H1 (cell line): ENCODE measurements around the gene CKAP2L.

Experiments used
- CEBPB ChIP-seq: IDR thresholded peaks from 2 replicates; pipeline ENCODE4 v1.6.1; 2012; ENCODE audit warnings: low read depth, low read length
- CHD2 ChIP-seq: IDR thresholded peaks from 2 replicates; pipeline ENCODE4 v1.6.1; 2012; ENCODE audit warnings: low read length, improper control_type of control experiment
- CTCF ChIP-seq, 3 experiments: IDR thresholded peaks; 1 replicate in 2 of 3; 2 replicates in 1 of 3; pipeline versions ENCODE4 v1.5.1 to v1.6.1; 2011; ENCODE audit warnings: low read length in 3 of 3, mild to moderate bottlenecking in 3 of 3, inconsistent platforms in 2 of 3, low read depth in 1 of 3, moderate library complexity in 1 of 3; ENCODE audit not compliant: insufficient read depth in 1 of 3; ENCODE audit errors: control extremely low read depth in 1 of 3
- EP300 ChIP-seq, 2 experiments: IDR thresholded peaks; 1 replicate in 1 of 2; 2 replicates in 1 of 2; pipeline ENCODE4 v1.6.1; 2011 to 2012; ENCODE audit warnings: low read depth in 2 of 2, low read length in 2 of 2, mild to moderate bottlenecking in 2 of 2, borderline replicate concordance in 1 of 2, inconsistent platforms in 1 of 2, moderate library complexity in 1 of 2
- POLR2AphosphoS5 ChIP-seq: IDR thresholded peaks from 2 replicates; pipeline ENCODE4 v1.6.1; 2011; ENCODE audit warnings: low read depth, low read length
- SIN3A ChIP-seq, 2 experiments: IDR thresholded peaks in 1 of 2; conservative IDR thresholded peaks in 1 of 2; 2 replicates each; pipeline ENCODE4 v1.6.1; 2011 to 2012; ENCODE audit warnings: low read length in 2 of 2, improper control_type of control experiment in 1 of 2, low read depth in 1 of 2, mild to moderate bottlenecking in 1 of 2

- TF ChIP-seq SIN3A (conservative IDR thresholded peaks at IDR 0.05 in 1 of 2, IDR thresholded peaks at IDR 0.05 in 1 of 2; ENCODE audit: low read depth in 1 of 2, low read length in 2 of 2) (no peak), CTCF (IDR thresholded peaks at IDR 0.05; ENCODE audit: control extremely low read depth in 1 of 3, insufficient read depth in 1 of 3, low read depth in 1 of 3, low read length in 3 of 3) (no peak), POLR2AphosphoS5 (no peak), CHD2 (no peak), EP300 (IDR thresholded peaks at IDR 0.05; ENCODE audit: borderline replicate concordance in 1 of 2, low read depth in 2 of 2, low read length in 2 of 2) (no peak), CEBPB (no peak)
Measured at GRCh38 chr2:112727276-112728028, 37.0 kb downstream of the CKAP2L start.
